HG02884 (cell line): ENCODE measurements around the gene CHCHD6.
"Not testable (repeated sequence)": the region's sequence is repeated elsewhere in the genome, so short reads cannot be mapped to it uniquely, and the experiment has no call there.

ENCODE experiments used
- ATAC-seq: cut with Tn5 transposase; IDR thresholded peaks from one replicate; pipeline ENCODE4 v1.9.1; 2021; ENCODE audit warnings: mild to moderate bottlenecking, moderate library complexity; ENCODE audit not compliant: unreplicated experiment

CHCHD6 gene

GRCh38 chr3:126765187-126766069 lies 61.4 kb downstream of the CHCHD6 start:
- ATAC-seq: no peak

GRCh38 chr3:126766653-126767052 lies 62.6 kb downstream of the CHCHD6 start:
- ATAC-seq: no peak

GRCh38 chr3:126768903-126769302 lies 64.9 kb downstream of the CHCHD6 start:
- no peak for ATAC-seq

GRCh38 chr3:126770096-126770495 lies 66.1 kb downstream of the CHCHD6 start:
- no peak for ATAC-seq

GRCh38 chr3:126773167-126773566 lies 69.1 kb downstream of the CHCHD6 start:
- ATAC-seq: no peak

- ATAC-seq: no peak
Measured at GRCh38 chr3:126773783-126774182, 69.7 kb downstream of the CHCHD6 start.

- ATAC-seq: no peak
Measured at GRCh38 chr3:126777366-126777765, 73.3 kb downstream of the CHCHD6 start.

- ATAC-seq: no peak
Measured at GRCh38 chr3:126780666-126781065, 76.6 kb downstream of the CHCHD6 start.

GRCh38 chr3:126781406-126781805 lies 77.4 kb downstream of the CHCHD6 start:
- no peak for ATAC-seq

GRCh38 chr3:126781889-126782491 lies 78.0 kb downstream of the CHCHD6 start:
- no peak for ATAC-seq

- no peak for ATAC-seq
Measured at GRCh38 chr3:126782536-126782935, 78.5 kb downstream of the CHCHD6 start.

- no peak for ATAC-seq
Measured at GRCh38 chr3:126784254-126784653, 80.2 kb downstream of the CHCHD6 start.

GRCh38 chr3:126791320-126791719 lies 87.3 kb downstream of the CHCHD6 start:
- ATAC-seq: not testable (repeated sequence)

GRCh38 chr3:126792998-126793397 lies 89.0 kb downstream of the CHCHD6 start:
- ATAC-seq: no peak

- no peak for ATAC-seq
Measured at GRCh38 chr3:126797563-126797962, 93.5 kb downstream of the CHCHD6 start.

- no peak for ATAC-seq
Measured at GRCh38 chr3:126798521-126798920, 94.5 kb downstream of the CHCHD6 start.

GRCh38 chr3:126799099-126799498 lies 95.1 kb downstream of the CHCHD6 start:
- no peak for ATAC-seq

GRCh38 chr3:126801312-126801711 lies 97.3 kb downstream of the CHCHD6 start:
- ATAC-seq: not testable (repeated sequence)

GRCh38 chr3:126807795-126808194 lies 103.8 kb downstream of the CHCHD6 start:
- no peak for ATAC-seq

- no peak for ATAC-seq
Measured at GRCh38 chr3:126811530-126811929, 107.5 kb downstream of the CHCHD6 start.

- ATAC-seq: no peak
Measured at GRCh38 chr3:126816298-126816697, 112.3 kb downstream of the CHCHD6 start.
